Mesenchymal stem cell (in vitro differentiated cells and primary cell): ENCODE measurements around the gene TCAF2.
"Not testable (repeated sequence)": the region's sequence is repeated elsewhere in the genome, so short reads cannot be mapped to it uniquely, and the experiment has no call there.

ENCODE experiments used
- DNase-seq: peaks from one replicate; pipeline ENCODE4 v3.0.0-alpha.2; 2013
- H2AFZ ChIP-seq: one replicate; pipeline ENCODE4 v1.6.1; 2013; ENCODE audit warnings: low read depth, mild to moderate bottlenecking, control low read depth, inconsistent platforms, low read length, moderate library complexity
- H2AK5ac ChIP-seq: 2 replicates; pipeline ENCODE4 v1.6.1; 2013; ENCODE audit warnings: low read length, moderate library complexity, mild to moderate bottlenecking, inconsistent platforms; ENCODE audit not compliant: severe bottlenecking
- H2BK120ac ChIP-seq: one replicate; pipeline ENCODE4 v1.6.1; 2013; ENCODE audit warnings: low read depth, mild to moderate bottlenecking, inconsistent platforms, low read length, moderate library complexity
- H2BK12ac ChIP-seq, 2 experiments: one replicate each; pipeline ENCODE4 v1.6.1; 2013; ENCODE audit warnings: inconsistent platforms in 2 of 2, low read length in 2 of 2, mild to moderate bottlenecking in 2 of 2, moderate library complexity in 2 of 2, control low read depth in 1 of 2
- H2BK15ac ChIP-seq: one replicate; pipeline ENCODE4 v1.6.1; 2013; ENCODE audit warnings: mild to moderate bottlenecking, low read depth, inconsistent platforms; ENCODE audit not compliant: poor library complexity, severe bottlenecking
- H2BK5ac ChIP-seq: 2 replicates; pipeline ENCODE4 v1.6.1; 2013; ENCODE audit warnings: low read depth, mild to moderate bottlenecking, low read length, control low read depth, inconsistent platforms; ENCODE audit not compliant: poor library complexity, severe bottlenecking
- H3K14ac ChIP-seq, 2 experiments: one replicate each; pipeline ENCODE4 v1.6.1; 2013; ENCODE audit warnings: inconsistent platforms in 2 of 2, low read length in 2 of 2, control low read depth in 1 of 2, mild to moderate bottlenecking in 1 of 2, moderate library complexity in 1 of 2
- H3K18ac ChIP-seq, 2 experiments: one replicate each; pipeline ENCODE4 v1.6.1; 2013; ENCODE audit warnings: inconsistent platforms in 2 of 2, low read length in 2 of 2, control low read depth in 1 of 2, low read depth in 1 of 2, mild to moderate bottlenecking in 1 of 2
- H3K23ac ChIP-seq, 2 experiments: one replicate each; pipeline ENCODE4 v1.6.1; 2013; ENCODE audit warnings: inconsistent platforms in 2 of 2, low read length in 2 of 2, mild to moderate bottlenecking in 2 of 2, moderate library complexity in 2 of 2, control low read depth in 1 of 2
- H3K27ac ChIP-seq: 2 replicates; pipeline ENCODE4 v1.5.1; 2013; ENCODE audit warnings: mild to moderate bottlenecking, moderate library complexity, low read length, control low read depth, inconsistent platforms; ENCODE audit not compliant: poor library complexity, severe bottlenecking
- H3K27me3 ChIP-seq, 2 experiments: 2 replicates each; pipeline versions ENCODE4 v1.6.1 to v1.7.0; 2013; ENCODE audit warnings: low read length in 2 of 2, mild to moderate bottlenecking in 2 of 2, moderate library complexity in 2 of 2, control low read depth in 1 of 2, inconsistent platforms in 1 of 2; ENCODE audit not compliant: control insufficient read depth in 1 of 2, insufficient read depth in 1 of 2
- H3K36me3 ChIP-seq, 2 experiments: 2 replicates each; pipeline versions ENCODE4 v1.6.1 to v1.7.0; 2013; ENCODE audit warnings: low read length in 2 of 2, control low read depth in 1 of 2, inconsistent platforms in 1 of 2, low read depth in 1 of 2, mild to moderate bottlenecking in 1 of 2; ENCODE audit not compliant: insufficient read depth in 2 of 2, control insufficient read depth in 1 of 2
- H3K4ac ChIP-seq, 2 experiments: one replicate each; pipeline ENCODE4 v1.6.1; 2013; ENCODE audit warnings: inconsistent platforms in 2 of 2, low read length in 2 of 2, mild to moderate bottlenecking in 2 of 2, moderate library complexity in 2 of 2, control low read depth in 1 of 2, low read depth in 1 of 2
- H3K4me1 ChIP-seq: 2 replicates; pipeline ENCODE4 v1.6.1; 2013; ENCODE audit warnings: low read depth, low read length, control low read depth; ENCODE audit not compliant: control insufficient read depth, insufficient read depth
- H3K4me2 ChIP-seq: 2 replicates; pipeline ENCODE4 v1.6.1; 2013; ENCODE audit warnings: low read length, mild to moderate bottlenecking, inconsistent platforms; ENCODE audit not compliant: poor library complexity, severe bottlenecking
- H3K4me3 ChIP-seq, 2 experiments: 2 replicates each; pipeline versions ENCODE4 v1.5.1 to v1.7.0; 2013; ENCODE audit warnings: low read length in 2 of 2, mild to moderate bottlenecking in 2 of 2, control low read depth in 1 of 2, low read depth in 1 of 2; ENCODE audit not compliant: insufficient read depth in 1 of 2
- H3K79me1 ChIP-seq: replicated peaks from 2 replicates; pipeline ENCODE4 v1.6.1; 2013; ENCODE audit warnings: mild to moderate bottlenecking, control low read depth, low read length, inconsistent platforms; ENCODE audit not compliant: poor library complexity, severe bottlenecking
- H3K9ac ChIP-seq: 2 replicates; pipeline ENCODE4 v1.7.0; 2013; ENCODE audit warnings: mild to moderate bottlenecking, low read length, moderate library complexity
- H3K9me3 ChIP-seq: 2 replicates; pipeline ENCODE4 v1.7.0; 2013; ENCODE audit warnings: mild to moderate bottlenecking, low read length; ENCODE audit not compliant: control insufficient read depth
- H4K8ac ChIP-seq: one replicate; pipeline ENCODE4 v1.6.1; 2013; ENCODE audit warnings: inconsistent platforms, mild to moderate bottlenecking, low read length, moderate library complexity
- H4K91ac ChIP-seq: one replicate; pipeline ENCODE4 v1.6.1; 2013; ENCODE audit warnings: mild to moderate bottlenecking, low read length, inconsistent platforms
- WGBS: methylation state at CpG from one replicate; pipeline ENCODE4 v1.1.7; 2013; ENCODE audit warnings: mixed read lengths; 5-methylcytosine and 5-hydroxymethylcytosine counted together

The TCAF2 gene

DNA sequence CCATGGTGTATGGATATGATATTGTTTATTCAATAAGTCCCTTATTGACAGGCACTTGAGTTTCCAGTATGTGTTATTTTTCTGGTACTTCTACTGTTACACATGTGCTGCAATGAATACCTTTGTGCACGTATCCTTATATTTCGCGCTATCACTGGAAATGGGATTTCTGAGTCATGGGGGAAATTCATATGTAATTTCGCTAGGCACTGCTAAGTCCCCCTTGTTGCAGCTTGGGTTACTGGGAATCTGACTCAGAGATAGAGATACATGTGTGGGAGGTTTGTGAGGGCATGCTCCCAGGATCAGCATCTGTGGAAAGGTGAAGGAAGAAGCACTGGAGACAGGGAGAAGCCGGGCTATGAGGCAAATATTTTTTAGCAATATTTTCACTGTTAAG, 9.9 kb downstream of the TCAF2 start:
- H3K9me3 ChIP-seq, H4K8ac ChIP-seq, H3K4me3 ChIP-seq, H3K18ac ChIP-seq, H4K91ac ChIP-seq, H2BK5ac ChIP-seq, H3K4me2 ChIP-seq, H3K14ac ChIP-seq, H3K23ac ChIP-seq, H2BK120ac ChIP-seq, H3K36me3 ChIP-seq, H3K27ac ChIP-seq, H2AK5ac ChIP-seq, DNase-seq, H2AFZ ChIP-seq, H3K9ac ChIP-seq, H2BK15ac ChIP-seq, H2BK12ac ChIP-seq, H3K79me1 ChIP-seq, H3K4me1 ChIP-seq, H3K27me3 ChIP-seq, H3K4ac ChIP-seq: not testable (repeated sequence)
- no CpG with 5 or more reads among the region's 5 CpGs for WGBS

DNA sequence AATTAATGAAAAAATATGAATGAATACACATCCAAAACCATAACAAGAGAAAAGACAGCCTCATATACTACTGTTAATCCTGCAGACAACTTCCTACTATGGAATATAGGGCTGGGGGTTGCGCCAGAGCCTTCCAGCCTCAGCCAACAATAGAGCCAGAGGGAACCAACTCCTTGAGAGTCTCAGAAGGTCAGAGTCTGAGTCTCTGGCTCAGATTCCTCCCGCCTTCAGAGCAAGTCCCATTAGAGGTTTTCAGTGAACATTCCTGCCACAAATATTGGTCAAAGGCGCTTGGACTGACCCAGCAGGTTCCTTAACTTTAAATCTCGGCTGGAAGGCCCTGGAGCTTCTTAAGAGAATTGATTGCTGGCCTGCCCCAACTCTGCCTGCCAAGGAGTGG, 11.7 kb downstream of the TCAF2 start:
- not testable (repeated sequence) for H2BK120ac ChIP-seq, H2BK12ac ChIP-seq

DNA sequence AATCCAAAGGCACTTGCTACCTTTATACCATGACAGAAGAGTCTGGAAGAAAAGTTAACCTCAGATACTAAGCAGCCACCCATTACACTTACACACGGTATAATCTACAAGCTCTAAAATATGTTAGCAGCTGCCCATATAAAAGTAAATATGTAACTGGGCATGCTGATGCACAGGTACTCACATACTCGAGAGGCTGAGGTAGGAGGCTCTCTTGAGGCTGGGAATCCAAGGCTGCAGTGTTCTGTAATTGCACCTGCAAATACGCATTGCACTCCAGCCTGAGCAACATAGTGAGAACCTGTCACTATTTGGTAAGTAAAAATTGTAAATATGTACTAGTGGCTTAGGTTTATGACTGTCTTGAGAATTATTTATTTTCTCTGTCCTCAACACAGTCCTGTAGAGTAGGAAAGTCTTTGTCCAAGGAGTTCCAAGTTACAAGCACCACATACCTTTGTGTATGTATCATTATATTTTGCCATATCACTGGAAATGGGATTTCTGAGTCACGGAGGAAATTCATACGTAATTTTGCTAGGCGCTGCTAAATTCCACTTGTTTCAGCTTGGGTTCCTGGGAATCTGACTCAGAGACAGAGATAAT, 12.3 kb downstream of the TCAF2 start:
- H2AFZ ChIP-seq, H3K79me1 ChIP-seq, H3K36me3 ChIP-seq, H3K27me3 ChIP-seq, H3K9ac ChIP-seq, H3K9me3 ChIP-seq, H3K27ac ChIP-seq, H3K14ac ChIP-seq, H3K4me1 ChIP-seq, H3K4me3 ChIP-seq, H3K4me2 ChIP-seq, H4K91ac ChIP-seq, H2BK12ac ChIP-seq, H2AK5ac ChIP-seq, H3K18ac ChIP-seq, H2BK120ac ChIP-seq, H4K8ac ChIP-seq, DNase-seq, H3K23ac ChIP-seq, H2BK5ac ChIP-seq, H3K4ac ChIP-seq, H2BK15ac ChIP-seq: not testable (repeated sequence)
- no CpG with 5 or more reads among the region's 6 CpGs for WGBS

More for the DNA sequence above, 11.7 kb downstream of the TCAF2 start:
- not testable (repeated sequence) for H3K9ac ChIP-seq, H2BK5ac ChIP-seq, H3K27ac ChIP-seq, H3K9me3 ChIP-seq, H3K36me3 ChIP-seq, DNase-seq, H3K14ac ChIP-seq, H3K79me1 ChIP-seq, H3K4me1 ChIP-seq, H3K18ac ChIP-seq, H4K91ac ChIP-seq, H2BK15ac ChIP-seq, H3K4ac ChIP-seq, H3K23ac ChIP-seq, H3K4me3 ChIP-seq, H3K4me2 ChIP-seq, H3K27me3 ChIP-seq, H2AFZ ChIP-seq, H2AK5ac ChIP-seq, H4K8ac ChIP-seq
- no CpG with 5 or more reads among the region's 4 CpGs for WGBS

DNA sequence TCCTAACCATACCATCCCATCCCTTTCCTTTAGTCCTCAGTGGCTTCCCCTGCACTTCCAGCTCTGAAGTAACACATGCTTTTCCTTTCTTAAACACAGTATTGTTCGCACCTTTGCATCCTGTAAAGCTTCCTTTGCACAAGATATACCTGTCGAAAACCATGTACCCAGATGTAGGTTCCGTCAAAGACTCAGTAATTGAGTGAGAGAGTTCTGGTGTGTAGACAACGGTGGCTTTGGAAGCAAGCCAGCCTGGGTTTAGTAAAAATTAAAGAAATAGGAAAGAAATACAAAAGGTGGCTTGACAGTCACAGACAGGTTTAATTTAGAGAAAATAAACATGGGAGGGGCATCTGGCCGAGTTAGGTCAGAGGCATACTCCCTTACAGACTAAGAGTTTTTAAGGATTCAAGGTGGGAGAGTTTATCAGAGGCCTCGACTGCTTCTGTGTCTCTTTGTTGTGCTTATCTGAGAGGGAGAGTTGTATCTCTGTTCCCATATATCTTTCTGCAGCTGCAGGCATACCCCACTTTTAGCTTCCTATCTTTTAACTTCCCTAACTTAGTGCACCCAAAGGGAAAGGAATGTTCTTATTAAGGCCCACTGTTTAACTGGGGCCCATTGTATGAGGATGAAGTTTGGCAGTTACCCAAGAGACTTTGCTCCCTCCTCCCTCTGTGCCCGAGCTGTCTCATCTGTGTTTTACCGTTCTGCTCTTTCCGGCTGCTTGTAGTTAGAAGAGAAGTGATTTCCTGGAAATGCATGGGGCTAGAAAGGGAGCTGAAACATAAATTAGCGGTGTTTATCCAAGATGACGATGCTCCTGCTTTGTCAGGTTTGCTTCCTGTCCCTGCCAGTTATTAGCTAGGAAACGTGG, 14.8 kb downstream of the TCAF2 start:
- not testable (repeated sequence) for H3K9me3 ChIP-seq, H2BK5ac ChIP-seq

More for the DNA sequence above, 14.8 kb downstream of the TCAF2 start:
- not testable (repeated sequence) for H4K91ac ChIP-seq, H3K27me3 ChIP-seq, H3K4me1 ChIP-seq, H2AFZ ChIP-seq, H2BK120ac ChIP-seq, H3K27ac ChIP-seq, H3K4ac ChIP-seq, H4K8ac ChIP-seq, H3K79me1 ChIP-seq, H3K36me3 ChIP-seq, H3K14ac ChIP-seq, H3K23ac ChIP-seq, H3K4me3 ChIP-seq, H3K9ac ChIP-seq, H2AK5ac ChIP-seq, DNase-seq, H3K4me2 ChIP-seq, H3K18ac ChIP-seq, H2BK12ac ChIP-seq, H2BK15ac ChIP-seq
- no CpG with 5 or more reads among the region's 12 CpGs for WGBS
